AG04450 (cell line): ENCODE measurements around the gene CHST2. TPM values are rescaled to one million over a fixed set of nuclear protein-coding genes. Genes with fewer than 3 reads are reported as not detected.
"Not testable (repeated sequence)": the region's sequence is repeated elsewhere in the genome, so short reads cannot be mapped to it uniquely, and the experiment has no call there.

Experiments used
- CTCF ChIA-PET: fragments of 300-600, 350-600 bp; formaldehyde crosslinking; extraction: SDS; loops from one replicate; lab custom pipeline; 2022; ENCODE audit warnings: antibody characterized with exemption, inconsistent platforms; lab: Charles Lee
- POLR2A ChIA-PET: fragments of 350-600 bp; formaldehyde crosslinking; extraction: SDS; loops from one replicate; lab custom pipeline; 2021; ENCODE audit warnings: antibody characterized with exemption, inconsistent platforms; lab: Yijun Ruan, JAX
- DNase-seq: peaks from one replicate; pipeline ENCODE4 v3.0.0-alpha.2; 2011; ENCODE audit warnings: low read depth, low spot score
- H3K27ac ChIP-seq: one replicate; pipeline ENCODE4 v1.5.1; 2012; ENCODE audit warnings: low read depth, low read length, control low read depth
- H3K27me3 ChIP-seq: one replicate; pipeline ENCODE4 v1.6.0; 2012; ENCODE audit warnings: low read length; ENCODE audit not compliant: control insufficient read depth, insufficient read depth
- H3K4me3 ChIP-seq: 2 replicates; pipeline ENCODE4 v1.5.1; 2011; ENCODE audit warnings: mild to moderate bottlenecking, low read depth, low read length, control low read depth
- H3K9me3 ChIP-seq: 2 replicates; pipeline ENCODE4 v1.5.1; 2012; ENCODE audit warnings: low read length; ENCODE audit not compliant: control insufficient read depth, insufficient read depth
- polyA minus RNA-seq: library from RNA; depleted of rRNA, polyadenylated mRNA; stranded (reverse); fragments of >200 nt; gene quantifications from 2 replicates; pipeline ENCODE4 v1.2.3, GENCODE V29; 2011; rRNA and poly(A)+ RNA removed
- polyA plus RNA-seq: library from polyadenylated mRNA; depleted of rRNA; stranded (reverse); fragments of >200 nt; gene quantifications from 2 replicates; pipeline ENCODE4 v1.2.3, GENCODE V29; 2011; rRNA removed
- TF ChIP-seq, protein P1 (sequence below): IDR thresholded peaks from 2 replicates; pipeline ENCODE4 v1.5.1; 2011; ENCODE audit warnings: low read depth, low read length, control low read depth, inconsistent platforms

CHST2 gene, protein sequence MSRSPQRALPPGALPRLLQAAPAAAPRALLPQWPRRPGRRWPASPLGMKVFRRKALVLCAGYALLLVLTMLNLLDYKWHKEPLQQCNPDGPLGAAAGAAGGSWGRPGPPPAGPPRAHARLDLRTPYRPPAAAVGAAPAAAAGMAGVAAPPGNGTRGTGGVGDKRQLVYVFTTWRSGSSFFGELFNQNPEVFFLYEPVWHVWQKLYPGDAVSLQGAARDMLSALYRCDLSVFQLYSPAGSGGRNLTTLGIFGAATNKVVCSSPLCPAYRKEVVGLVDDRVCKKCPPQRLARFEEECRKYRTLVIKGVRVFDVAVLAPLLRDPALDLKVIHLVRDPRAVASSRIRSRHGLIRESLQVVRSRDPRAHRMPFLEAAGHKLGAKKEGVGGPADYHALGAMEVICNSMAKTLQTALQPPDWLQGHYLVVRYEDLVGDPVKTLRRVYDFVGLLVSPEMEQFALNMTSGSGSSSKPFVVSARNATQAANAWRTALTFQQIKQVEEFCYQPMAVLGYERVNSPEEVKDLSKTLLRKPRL
- 0.26 and 0.38 TPM in 2 replicates for polyA plus RNA-seq
- 0.14 and 0.22 TPM in 2 replicates for polyA minus RNA-seq

DNA sequence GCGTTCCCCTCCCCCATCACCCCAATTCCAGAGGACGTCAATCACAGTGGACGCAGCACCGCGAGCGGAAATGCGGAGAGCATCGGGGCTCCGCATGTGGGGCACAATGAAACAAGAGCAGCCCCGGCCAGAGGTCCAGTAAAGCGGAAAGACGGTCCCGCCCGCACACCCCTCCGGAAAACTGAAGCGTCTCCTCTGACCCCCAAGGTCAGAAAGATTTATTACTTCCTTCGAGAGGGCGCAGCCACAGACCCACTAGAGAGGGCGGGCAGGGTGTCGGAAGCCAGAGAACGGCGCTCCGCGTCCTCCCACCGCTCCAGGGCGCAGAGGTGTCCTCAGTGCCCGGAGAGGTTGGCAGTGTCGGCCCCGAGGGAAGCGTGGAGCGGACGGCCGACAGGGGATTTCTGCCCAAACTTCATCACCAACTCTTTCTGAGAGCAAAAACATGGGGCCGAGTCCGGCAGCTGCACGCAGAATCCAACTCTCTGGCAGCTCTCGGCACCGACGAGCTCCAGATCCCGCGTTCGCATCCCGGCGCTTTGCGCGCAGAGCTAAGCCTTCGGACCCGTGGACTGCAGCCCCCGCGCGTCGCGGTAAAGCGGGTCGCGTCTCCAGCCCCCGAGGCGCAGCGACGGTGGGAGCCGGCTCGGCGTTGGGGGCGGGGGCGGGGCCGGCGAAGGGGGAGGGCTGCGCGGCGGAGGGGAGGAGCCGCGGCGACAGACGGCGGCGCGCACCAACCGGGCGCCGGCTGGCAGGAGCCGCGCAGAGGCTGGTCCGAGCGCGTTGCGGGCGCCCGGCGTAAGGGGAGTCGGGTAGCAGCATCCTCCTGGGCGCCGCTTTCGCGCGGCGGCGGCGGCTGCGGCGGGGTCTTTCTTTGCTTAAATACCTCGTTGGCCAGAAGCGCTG is at the start of gene CHST2:
Gene CHST2, plus strand, starts transcription at position 763 of the 906 bp plus-strand sequence. CDS start 1,046 bp downstream, outside the sequence.
- Histone ChIP-seq H3K27ac (no peak within 1 kb of the TSS), H3K27me3 (peaks cover 9% of the 10 kb centered on the region), H3K9me3 (peaks cover 8% of the 10 kb centered on the region; the same call in 1 of the 2 replicates), H3K4me3 (peak within 1 kb of the TSS; percentile 84)
- CTCF ChIA-PET, result interaction anchor here (1.0 to 2.8 kb wide), 2 partner anchors 526 to 555 kb away, joined by 3 to 11 read pairs; no protein-coding TSS in a partner anchor
- POLR2A ChIA-PET, result no interaction called here
- peak; percentile 16 for DNase-seq
- TF ChIP-seq, protein P1, sequence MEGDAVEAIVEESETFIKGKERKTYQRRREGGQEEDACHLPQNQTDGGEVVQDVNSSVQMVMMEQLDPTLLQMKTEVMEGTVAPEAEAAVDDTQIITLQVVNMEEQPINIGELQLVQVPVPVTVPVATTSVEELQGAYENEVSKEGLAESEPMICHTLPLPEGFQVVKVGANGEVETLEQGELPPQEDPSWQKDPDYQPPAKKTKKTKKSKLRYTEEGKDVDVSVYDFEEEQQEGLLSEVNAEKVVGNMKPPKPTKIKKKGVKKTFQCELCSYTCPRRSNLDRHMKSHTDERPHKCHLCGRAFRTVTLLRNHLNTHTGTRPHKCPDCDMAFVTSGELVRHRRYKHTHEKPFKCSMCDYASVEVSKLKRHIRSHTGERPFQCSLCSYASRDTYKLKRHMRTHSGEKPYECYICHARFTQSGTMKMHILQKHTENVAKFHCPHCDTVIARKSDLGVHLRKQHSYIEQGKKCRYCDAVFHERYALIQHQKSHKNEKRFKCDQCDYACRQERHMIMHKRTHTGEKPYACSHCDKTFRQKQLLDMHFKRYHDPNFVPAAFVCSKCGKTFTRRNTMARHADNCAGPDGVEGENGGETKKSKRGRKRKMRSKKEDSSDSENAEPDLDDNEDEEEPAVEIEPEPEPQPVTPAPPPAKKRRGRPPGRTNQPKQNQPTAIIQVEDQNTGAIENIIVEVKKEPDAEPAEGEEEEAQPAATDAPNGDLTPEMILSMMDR, result no peak; the same call in 1 of the 2 replicates

GRCh38 chr3:143070977-143071551 is 48.5 kb upstream of the CHST2 start:
- CTCF ChIA-PET, result interaction anchor here (1.2 kb wide), 1 partner anchor 196 kb away, joined by 3 read pairs; no protein-coding TSS in a partner anchor
- Histone ChIP-seq H3K4me3 (no peak overlapping the region), H3K9me3 (no peaks in the 10 kb centered on the region), H3K27ac (no peak overlapping the region), H3K27me3 (no peaks in the 10 kb centered on the region)
- TF ChIP-seq, protein P1, result no peak
- peak; percentile 46 for DNase-seq
- POLR2A ChIA-PET, result interaction anchor here (1.5 kb wide), 1 partner anchor 70 kb away, joined by 6 read pairs; the partner anchor contains the start of gene U2SURP

DNA sequence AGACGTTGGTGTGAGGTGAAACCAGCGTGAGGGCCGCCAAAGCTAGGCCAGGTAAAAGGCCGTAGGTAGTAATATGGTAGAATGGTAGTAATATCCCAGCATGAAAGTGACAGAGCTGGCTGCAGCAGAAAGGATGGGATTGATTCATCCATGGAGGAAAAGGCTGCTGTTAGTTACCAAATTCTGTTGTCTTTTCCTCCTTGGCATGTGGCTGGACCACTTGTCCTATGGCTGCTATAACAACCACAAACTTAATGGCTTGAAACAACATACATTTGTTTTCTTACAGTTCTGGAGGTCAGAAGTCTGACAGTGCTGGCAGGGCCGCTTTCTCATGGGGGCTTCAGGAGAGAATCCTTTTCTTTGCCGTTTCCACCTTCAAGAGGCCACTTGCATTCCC is 47.8 kb upstream of the CHST2 start:
- Histone ChIP-seq H3K27me3 (no peaks in the 10 kb centered on the region), H3K27ac (no peak overlapping the region), H3K4me3 (no peak overlapping the region), H3K9me3 (no peaks in the 10 kb centered on the region)
- ChIA-PET CTCF (interaction anchor here (0.6 to 1.2 kb wide), 2 partner anchors 52 to 195 kb away, joined by 3 read pairs; no protein-coding TSS in a partner anchor), POLR2A (interaction anchor here (1.5 kb wide), 1 partner anchor 70 kb away, joined by 6 read pairs; the partner anchor contains the start of gene U2SURP)
- no peak for DNase-seq
- TF ChIP-seq, protein P1, result no peak

DNA sequence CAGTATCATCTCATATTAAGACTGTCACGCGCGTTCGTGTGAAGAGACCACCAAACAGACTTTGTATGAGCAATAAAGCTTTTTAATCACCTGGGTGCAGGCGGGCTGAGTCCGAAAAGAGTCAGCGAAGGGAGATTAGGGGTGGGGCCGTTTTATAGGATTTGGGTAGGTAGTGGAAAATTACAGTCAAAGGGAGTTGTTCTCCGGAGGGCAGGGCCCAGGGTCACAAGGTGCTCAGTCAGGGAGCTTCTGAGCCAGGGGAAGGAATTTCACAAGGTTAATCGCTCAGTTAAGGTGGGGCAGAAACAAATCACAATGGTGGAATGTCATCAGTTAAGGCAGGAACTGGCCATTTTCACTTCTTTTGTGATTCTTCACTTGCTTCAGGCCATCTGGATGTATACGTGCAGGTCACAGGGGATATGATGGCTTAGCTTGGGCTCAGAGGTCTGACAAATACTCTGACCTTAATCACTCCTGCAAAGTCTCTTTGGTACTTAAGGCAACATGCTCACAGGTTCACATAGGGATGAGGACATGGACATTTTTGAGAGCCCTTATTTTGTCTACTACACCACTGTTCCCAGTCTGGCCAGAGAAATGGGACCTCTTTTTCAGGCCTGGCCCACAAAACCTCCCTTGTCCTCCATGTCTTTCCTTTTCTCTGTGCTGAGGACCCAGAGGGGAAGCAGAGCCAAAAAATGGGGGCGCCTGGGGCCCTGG is 47.1 kb upstream of the CHST2 start:
- H3K9me3 ChIP-seq, DNase-seq, H3K27me3 ChIP-seq, H3K4me3 ChIP-seq, H3K27ac ChIP-seq, POLR2A ChIA-PET: not testable (repeated sequence)
- CTCF ChIA-PET, result interaction anchor here (0.6 kb wide), 1 partner anchor 53 kb away, joined by 3 read pairs; no protein-coding TSS in a partner anchor

DNA sequence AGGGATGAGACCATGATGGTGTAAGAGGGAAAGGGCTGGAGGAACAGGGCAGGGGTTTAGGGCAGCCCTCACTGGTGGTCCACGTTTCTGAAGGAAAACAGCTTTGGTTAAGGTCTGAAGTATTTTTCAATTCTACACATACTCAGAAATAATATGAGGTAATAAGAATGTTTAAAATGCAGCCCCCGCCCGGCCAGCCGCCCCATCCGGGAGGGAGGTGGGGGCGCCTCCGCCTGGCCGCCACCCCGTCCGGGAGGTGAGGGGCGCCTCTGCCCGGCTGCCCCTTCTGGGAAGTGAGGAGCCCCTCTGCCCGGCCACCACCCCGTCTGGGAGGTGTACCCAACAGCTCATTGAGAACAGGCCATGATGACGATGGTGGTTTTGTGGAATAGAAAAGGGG is 46.0 kb upstream of the CHST2 start:
- H3K4me3 ChIP-seq, DNase-seq, H3K27me3 ChIP-seq, H3K9me3 ChIP-seq, CTCF ChIA-PET, POLR2A ChIA-PET, H3K27ac ChIP-seq: not testable (repeated sequence)

GRCh38 chr3:143073983-143074382 is 45.6 kb upstream of the CHST2 start:
- POLR2A ChIA-PET, H3K27ac ChIP-seq, DNase-seq, H3K27me3 ChIP-seq, H3K4me3 ChIP-seq, H3K9me3 ChIP-seq, CTCF ChIA-PET: not testable (repeated sequence)
